Forelimb muscle (tissue), 1 donor: ENCODE results near the gene PINK1. TPM values are rescaled to one million over a fixed set of nuclear protein-coding genes. Genes with fewer than 3 reads are reported as not detected.

Source experiments
- DNase-seq: peaks from one replicate; pipeline ENCODE4 v3.0.0-alpha.2; 2013; ENCODE audit warnings: low read depth
- polyA plus RNA-seq: library from polyadenylated mRNA; unstranded; fragments of 120-200 nt; gene quantifications from one replicate; pipeline ENCODE4 v1.2.1, GENCODE V29; 2013; ENCODE audit not compliant: insufficient read length

PINK1 gene
- polyA plus RNA-seq, 1 donor = 38.7 TPM

DNA sequence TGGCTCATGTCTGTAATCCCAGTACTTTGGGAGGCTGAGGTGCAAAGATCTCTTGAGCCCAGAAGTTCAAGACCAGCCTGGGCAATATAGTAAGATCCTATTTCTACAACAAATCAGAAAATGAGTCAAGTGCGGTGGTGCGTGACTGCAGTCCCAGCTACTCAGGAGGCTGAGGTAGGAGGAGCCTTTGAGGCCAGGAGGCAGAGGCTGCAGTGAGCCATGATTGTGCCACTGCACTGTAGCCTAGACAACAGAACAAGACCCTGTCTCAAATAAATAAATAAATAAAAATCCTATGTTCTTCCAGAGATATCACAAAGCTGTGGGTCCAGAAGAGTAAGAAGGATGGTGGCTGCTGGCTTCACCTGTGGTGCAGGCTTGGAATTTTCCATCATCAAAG is 22.3 kb upstream of the PINK1 start:
- no peak for DNase-seq

DNA sequence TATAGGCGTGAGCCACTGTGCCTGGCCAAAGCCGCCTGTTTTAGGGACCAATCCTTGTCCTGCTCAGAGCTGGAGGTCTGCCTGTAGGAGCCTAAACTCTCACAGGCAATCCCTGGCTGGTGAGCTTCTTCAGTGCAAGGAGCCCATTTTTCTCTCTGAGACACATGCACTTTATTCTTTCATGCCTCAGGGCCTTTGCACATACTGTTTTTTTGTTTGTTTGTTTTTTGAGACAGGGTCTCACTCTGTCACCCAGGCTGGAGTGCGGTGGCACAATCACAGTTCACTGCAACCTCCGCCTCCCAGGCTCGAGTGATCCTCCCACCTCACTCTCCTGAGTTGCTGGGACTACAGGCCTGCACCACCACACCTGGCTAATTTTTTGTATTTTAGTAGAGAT is 21.6 kb upstream of the PINK1 start:
- no peak for DNase-seq

DNA sequence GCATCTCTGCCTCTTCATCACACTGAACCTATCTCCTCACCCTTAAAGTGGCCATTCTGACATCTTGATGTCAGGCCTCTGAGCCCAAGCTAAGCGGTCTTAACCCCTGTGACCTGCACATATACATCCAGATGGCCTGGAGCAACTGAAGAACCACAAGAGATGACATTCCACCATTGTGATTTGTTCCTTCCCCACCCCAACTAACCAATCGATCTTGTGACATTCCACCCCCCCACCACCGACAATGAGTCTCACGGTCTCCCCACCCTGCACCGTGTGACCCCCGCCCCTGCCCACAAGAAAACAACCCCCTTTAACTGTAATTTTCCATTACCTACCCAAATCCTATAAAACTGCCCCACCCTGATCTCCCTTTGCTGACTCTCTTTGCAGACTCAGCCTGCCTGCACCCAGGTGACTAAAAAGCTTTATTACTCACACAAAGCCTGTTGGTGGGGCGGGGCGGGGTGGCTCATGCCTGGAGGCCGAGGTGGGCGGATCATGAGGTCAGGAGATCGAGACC is 21.0 kb upstream of the PINK1 start:
- no peak for DNase-seq

DNA sequence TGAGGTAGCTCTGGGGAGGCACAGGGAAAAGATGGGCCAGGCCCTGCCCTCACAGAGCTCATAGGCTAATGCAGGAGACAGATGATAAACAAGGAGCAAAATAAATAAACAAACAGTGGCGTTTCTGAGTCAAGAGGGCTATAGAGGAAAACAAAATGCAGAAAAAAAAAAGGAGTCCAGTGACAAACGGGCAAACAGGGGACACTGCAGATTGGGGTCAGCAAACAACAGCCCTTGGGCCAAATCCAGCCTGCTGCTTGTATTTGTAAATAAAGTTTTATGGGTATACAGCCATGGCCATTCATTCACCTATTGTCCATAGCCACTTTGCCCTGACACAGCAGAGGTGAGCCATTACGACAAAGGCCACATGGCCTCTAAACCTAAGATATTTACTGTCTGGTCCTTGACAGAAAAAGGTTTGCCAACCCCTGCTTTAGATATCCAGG is 19.1 kb upstream of the PINK1 start:
- DNase-seq = no peak

DNA sequence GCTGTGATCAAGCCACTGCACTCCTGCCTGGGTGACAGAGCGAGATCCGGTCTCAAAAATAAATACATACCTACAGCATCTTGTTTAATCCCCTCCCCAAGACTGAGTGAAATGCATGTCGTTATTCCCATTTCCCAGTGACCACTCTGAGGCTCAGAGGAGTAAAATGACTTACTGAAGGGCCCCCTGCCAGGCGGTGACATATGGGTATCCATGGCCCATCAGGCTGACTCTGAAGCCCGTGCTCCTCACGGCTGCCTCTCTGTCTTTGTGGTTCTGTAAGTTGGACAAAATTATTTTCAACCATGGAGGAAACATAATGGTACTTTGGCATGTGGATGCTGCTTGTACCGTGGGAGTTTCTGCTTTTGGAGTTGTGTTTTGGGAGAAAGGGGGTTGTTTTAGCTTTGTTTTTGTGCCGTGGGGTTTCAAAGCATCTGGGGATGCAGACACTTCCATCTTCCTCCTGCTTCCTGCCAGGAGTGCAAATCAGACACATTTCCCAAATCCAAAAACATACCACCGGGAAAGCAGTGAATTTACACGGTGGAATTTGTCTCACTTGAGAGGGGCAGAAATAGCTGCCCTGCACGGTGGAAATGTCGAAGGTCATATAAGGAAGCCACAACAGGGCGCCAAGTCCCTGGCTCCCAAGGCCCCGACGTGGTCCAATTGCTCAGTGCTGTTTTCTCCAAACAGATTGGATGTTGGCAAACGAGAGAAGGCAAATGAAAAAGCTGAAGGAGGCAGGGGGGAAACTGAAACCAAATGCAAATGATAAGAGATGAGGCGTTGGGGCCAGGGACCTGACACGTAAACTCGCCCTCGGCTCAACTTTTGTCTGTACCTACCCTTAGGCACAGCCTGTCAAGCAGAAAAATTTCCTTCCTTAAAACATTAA is 17.1 kb upstream of the PINK1 start:
- DNase-seq = no peak

DNA sequence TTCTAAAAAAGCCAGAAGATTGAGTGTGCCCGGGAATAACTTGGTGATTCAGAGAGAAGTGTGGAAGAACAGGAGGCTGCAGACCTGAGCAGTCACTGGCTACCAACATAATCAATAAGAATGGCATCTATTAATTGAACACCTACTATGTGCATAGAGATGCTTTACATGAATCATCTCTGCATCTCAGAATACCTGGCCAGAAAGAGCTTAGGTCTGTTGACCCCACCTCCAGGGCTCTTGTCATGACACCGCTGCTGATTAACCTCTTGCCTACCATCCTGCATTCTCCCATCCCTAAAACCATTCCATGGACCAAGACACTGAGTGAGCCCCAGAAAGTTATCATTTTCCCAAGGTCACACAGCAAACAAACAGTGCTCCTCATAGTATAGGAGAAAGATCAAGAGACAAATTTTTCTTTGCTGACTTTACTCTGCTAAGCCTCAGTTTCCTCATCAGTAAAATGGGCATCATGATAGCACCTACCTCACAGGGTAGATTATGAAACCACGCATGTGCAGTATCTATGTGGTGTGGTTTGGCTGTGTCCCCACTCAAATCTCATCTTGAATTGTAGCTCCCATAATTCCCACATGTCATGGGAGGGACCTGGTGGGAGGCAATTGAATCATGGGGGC is 16.3 kb upstream of the PINK1 start:
- no peak for DNase-seq

DNA sequence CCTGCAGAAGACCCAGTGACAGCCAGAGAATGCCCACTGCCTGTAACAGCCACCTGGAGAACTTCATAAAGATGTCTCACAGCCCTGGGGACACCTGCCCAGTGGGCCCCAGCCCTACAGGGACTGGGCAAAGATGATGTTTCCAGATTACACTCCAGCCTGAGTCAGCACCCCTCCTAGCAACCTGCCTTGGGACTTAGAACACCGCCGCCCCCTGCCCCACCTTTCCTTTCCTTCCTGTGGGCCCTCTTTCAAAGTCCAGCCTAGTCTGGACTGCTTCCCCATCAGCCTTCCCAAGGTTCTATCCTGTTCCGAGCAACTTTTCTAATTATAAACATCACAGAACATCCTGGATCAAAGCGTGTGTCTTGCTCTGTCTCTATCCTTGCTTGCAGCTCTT is 14.7 kb upstream of the PINK1 start:
- no peak for DNase-seq

DNA sequence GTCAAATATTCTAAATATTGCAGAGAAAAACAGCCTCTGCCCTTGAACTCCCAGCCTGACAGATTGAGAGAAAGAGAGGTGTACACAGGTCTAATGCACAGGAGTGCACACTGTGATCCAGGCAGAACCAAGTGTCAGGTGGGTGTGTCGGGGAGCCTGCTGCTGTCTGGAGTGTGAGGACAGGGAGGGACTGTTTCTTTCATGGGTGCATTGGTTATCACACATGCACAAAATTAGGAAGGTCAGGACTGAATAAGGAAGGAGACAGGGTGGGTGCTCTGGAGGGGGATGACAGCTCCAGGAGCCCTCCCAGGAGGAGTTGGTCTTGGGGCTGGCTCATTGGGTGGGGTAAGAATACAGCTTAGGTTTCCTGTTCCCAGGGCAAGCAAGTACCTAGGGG is 13.3 kb upstream of the PINK1 start:
- no peak for DNase-seq

DNA sequence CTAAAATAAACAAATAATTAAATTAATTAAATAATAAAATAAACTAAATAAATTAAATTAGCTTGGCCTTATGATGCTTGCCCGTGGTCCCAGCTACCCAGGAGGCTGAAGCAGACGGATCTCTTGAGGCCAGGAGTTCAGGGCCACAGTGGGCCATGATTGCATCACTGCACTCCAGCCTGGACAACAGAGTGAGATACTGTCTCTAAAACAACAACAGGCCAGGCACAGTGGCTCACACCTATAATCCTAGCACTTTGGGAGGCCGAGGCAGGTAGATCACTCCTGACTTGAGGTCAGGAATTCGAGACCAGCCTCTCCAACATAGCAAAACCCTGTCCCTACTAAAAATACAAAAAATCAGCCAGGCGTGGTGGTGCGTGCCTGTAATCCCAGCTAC is 12.2 kb upstream of the PINK1 start:
- no peak for DNase-seq

DNA sequence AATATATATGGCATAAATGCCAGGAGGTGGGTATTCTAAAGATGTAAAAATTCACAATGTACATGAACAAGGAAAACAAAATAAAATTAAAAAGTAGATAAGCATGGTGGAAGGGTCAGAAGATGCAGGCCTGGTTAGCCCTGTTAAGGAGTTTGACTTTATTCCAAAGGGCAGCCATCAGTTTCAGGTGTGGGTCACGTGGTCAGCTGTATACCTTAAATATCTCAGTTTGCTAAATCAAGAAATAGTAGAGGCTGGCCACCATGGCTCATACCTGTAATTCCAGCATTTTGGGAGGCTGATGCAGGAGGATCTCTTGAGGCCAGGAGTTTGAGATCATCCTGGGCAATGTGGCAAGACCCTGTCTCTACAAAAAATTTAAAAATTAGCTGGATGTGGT is 8.5 kb upstream of the PINK1 start:
- DNase-seq = no peak

DNA sequence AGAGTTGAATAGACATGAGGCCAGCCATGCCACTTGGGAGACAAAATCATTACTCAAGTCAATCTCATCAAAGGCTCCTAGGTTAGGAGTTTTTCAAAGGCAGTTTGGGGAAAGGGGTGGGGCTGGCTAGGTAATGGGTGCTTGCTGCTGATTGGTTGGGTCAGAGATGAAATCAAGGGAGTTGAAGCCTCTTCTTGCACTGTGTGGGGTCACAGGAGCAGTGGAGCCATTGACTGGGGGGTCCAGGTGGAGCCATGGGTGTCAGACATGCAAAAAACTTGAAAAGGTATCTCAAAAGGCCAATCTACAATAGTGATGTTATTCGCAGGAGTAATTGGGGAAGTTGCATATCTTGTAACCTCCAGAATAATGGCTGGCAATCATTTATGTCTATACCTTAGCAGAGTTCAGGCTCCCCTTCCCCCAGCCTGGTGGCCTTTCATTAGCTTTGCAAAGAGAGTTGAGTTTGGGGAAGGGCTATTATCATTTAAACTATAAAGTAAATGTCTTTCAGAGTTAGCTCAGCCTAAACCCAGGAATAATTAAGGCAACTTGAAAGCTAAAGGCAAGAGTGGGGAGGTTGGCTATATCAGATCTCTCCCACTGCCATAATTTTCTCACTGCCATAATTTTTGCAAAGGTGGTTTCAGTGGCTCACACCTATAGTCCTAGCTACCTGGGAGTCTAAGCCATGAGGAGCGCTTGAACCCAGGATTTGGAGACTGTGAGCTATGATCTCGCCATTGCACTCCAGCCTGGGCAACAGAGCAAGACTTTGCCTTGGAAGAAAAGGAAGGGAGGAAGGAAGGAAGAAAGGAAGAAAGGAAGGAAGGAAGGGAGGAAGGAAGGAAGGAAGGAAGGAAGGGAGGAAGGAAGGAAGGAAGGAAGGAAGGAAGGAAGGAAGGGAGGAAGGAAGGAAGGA is 7.8 kb upstream of the PINK1 start:
- no peak for DNase-seq

DNA sequence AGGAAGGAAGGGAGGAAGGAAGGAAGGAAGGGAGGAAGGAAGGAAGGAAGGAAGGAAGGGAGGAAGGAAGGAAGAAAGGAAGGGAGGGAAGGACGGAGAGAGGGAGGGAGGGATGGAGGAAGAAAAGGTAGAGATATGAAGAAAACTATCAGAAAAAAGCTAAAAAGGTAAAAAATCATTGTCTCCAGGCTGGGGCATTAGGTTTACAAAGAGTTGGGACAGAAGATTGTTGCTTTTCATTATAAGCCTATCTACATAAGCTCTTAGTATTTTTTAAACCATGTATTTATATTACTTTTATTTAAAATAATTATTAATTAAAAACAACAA is 7.2 kb upstream of the PINK1 start:
- DNase-seq = no peak

DNA sequence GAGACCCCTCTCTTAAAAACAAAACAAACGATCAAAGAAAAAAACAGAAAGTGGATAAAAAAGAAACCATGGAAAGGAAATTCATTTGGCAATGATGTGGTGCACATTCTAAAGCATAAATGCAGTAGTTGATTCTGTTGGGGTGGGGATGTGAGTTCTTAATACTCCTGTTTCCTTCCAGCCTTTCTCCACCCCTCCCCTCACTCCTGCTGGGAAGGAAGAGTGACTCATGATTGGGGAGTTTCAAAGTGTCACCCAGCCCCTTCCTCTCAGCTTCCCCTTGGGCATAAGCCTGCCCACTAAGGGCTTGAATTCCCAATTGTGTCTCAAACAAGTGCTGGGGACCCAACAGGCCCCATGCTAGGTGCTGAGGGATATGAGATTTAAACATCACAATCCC is 6.7 kb upstream of the PINK1 start:
- no peak for DNase-seq

DNA sequence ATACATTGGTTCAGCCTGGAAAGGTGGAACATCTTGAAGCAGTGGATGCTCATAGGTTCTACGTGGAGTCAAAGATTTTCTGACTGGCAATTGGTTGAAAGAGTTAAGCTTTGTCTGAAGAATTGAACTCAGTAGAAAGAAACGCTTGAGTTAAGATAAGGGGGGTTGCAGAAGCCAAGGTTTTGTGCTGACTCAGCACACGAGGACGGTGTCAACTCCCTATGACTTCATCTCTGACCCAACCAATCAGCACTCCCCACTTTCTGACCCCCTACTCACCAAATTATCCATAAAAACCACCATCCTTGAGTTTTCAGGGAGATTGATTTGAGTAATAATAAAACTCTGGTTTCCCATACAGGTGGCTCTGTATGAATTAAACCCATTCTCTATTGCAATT is 2.5 kb upstream of the PINK1 start:
- DNase-seq = no peak

DNA sequence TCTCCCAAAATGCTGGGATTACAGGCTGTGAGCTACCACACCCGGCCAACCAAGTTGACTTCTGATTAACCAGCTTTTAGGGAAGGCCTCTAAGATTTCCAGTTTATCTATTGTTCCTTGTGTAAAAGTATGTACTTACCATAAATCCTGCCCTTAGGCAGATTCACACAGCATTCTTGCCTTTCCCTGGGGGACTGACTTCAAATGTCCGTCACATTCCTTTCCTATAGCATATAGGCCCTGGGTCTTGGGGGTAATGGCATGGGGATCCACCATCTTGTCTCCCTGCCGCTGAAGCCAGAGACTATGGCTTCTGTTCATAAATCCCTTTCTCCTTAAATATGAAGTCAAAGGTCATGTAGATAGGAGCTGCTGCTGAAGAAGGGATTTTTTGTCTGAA is 872 bp upstream of the PINK1 start:
- DNase-seq = no peak

DNA sequence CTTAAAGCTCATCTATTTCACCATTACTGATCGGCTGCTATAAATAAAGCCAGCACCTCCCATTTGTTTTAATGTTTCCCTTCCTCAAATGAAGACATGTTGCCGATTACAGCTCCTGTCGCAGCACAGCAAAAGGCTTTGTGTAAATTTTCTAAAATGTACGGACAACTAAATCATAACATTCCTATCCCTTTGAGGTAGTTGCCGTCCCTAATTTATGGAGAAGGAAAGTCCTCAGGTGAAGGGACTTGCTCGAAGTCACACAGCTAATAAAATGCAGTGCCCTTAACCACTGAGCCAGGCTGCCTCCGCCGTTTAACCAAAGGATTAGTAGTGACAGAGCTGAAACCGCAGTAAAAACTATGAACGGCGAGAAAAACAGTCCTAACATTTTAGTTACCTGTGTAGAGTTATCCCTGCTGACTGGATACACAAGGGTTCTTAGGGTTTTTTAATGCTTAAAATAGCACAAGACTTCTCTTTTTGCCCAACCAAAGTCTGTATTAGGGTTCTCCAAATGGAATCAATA is 871 bp downstream of the PINK1 start:
- DNase-seq = no peak

DNA sequence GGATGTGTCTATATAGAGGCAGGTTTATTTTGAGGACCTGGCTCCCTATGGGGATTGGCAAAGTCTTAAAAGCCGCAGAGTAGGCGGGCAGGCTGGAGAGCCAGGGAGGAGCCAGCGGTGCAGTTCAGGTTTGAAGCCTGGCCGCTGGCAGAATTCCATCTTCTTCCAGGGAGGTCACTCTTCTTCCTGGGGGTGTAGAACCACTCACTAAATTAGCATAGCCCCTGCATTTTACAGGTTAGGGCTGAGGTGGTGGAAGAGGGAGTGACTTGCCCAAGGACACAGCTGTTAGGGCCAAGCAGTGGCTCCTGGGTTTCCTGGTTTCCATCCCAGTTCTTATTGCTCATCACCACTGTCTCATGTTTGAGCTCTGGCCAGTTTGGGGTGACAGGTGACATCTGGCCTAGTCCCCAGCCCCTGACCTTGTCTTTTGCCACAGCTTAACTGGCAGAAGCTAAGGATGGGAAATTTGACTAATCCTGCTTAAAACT is 1.4 kb downstream of the PINK1 start:
- DNase-seq = no peak

DNA sequence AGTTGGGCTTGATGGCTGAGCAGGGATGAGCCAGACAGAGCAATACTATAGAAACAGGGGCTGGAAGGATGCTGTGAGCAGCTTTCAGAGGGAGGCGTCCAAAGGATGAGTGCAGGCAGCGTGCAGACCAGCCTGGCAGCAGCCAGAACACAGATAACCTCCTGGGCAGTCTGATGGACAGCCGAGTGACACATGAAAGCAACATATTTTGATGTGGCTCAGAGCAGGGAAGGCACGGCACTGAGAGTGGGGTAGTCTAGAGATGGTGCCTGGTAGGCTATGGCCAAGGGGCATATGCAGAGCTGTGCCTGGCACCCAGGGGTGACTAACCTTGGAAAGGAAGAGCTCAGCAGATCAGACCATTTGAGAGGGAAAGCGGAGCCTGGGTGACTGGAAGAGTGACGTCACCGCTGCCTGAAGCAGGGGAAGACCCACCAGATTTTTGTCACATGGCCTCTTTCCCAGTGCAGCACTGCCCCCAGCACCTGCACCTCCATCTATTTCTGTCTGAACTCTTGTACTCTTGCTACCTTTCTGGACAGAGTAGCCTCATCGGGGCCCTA is 3.6 kb downstream of the PINK1 start:
- DNase-seq = no peak

DNA sequence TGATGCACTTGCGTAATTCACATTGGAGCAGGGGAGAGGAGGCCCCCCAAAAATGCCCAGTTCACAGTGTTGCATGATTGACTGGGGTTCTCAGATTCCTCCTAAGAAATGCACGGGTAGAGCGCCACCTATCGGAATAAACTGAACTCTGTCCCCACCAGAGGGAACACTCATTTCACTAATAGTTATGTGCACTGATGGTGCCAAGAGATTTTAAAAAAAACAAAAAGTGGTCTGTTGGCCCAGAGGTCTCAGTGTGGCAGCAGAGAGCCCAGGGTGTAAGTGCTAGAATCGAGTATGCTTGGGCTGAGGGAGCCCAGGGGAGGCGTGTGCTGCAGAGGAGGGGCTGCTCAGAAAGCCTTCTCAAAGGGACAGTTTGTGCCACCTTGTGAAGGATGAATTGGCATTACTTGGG is 6.9 kb downstream of the PINK1 start:
- no peak for DNase-seq

DNA sequence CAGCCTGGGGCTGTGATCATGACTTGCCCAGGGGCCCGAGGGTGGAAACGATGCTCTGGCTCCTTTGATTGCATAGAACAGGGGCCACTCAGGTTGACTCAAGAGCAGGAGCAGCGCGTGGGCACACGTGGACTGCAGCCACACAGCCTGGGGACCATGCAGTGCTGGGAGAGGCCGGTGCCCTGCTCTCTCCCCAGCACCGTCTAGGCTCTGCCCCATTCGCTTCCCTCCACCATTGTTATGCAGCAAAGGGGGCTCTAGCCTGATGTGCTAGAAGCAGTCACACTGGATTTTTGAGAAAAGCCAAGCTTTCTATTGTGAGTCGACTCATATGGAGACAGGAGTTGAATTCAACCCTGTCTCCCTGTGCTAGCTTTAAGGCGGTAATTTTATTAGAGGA is 8.7 kb downstream of the PINK1 start:
- no peak for DNase-seq

DNA sequence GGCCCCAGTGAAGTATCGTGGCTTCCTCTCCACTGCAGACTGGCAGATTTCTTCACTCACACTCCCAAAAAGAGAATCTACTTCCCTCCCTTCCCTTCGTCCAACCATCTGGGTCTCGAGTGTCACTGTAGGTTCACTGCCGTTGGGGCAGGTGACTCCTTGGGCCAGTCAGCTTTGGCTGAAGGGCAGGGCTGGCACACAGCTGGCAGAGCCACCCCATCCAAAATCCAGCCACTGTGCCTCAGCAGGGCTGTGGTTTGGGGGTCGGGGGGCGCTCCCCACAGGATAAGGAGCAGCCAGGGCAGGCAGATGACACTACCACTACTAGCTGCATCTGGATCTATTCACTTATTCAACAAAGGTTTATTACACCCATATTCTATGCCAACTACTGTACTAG is 9.8 kb downstream of the PINK1 start:
- no peak for DNase-seq
